Esophagus squamous epithelium (tissue), 4 donors: ENCODE results near the gene SETD1A.
"Not testable (repeated sequence)": the region's sequence is repeated elsewhere in the genome, so short reads cannot be mapped to it uniquely, and the experiment has no call there.

Experiments
- CTCF ChIP-seq, 6 experiments: fragments of 450-650 bp in 4 of 6; fragments of 200-600 bp in 2 of 6; sonication (generic) in 2 of 6; IDR thresholded peaks; one replicate each; pipeline ENCODE4 v1.5.1; 2016 to 2019; ENCODE audit warnings: antibody characterized with exemption in 6 of 6, mild to moderate bottlenecking in 4 of 6, moderate library complexity in 4 of 6
- POLR2A ChIP-seq, 4 donors: fragments of 450-650 bp; IDR thresholded peaks; one replicate each; pipeline ENCODE4 v1.6.1; 2017; ENCODE audit warnings: antibody characterized with exemption in 4 of 4, mild to moderate bottlenecking in 4 of 4, moderate library complexity in 3 of 4

- not testable (repeated sequence) for TF ChIP-seq CTCF, POLR2A (IDR thresholded peaks at IDR 0.05)
Measured at GRCh38 chr16:31017756-31018155, 60.2 kb downstream of the SETD1A start.
